ENCODE data around the gene PPY. TPM values are rescaled to one million over a fixed set of nuclear protein-coding genes. Genes with fewer than 3 reads are reported as not detected.
"Not testable (repeated sequence)": the region's sequence is repeated elsewhere in the genome, so short reads cannot be mapped to it uniquely, and the experiment has no call there.

The PPY gene
- total RNA-seq, 1 donor from 2014 or later = not detected

DNA sequence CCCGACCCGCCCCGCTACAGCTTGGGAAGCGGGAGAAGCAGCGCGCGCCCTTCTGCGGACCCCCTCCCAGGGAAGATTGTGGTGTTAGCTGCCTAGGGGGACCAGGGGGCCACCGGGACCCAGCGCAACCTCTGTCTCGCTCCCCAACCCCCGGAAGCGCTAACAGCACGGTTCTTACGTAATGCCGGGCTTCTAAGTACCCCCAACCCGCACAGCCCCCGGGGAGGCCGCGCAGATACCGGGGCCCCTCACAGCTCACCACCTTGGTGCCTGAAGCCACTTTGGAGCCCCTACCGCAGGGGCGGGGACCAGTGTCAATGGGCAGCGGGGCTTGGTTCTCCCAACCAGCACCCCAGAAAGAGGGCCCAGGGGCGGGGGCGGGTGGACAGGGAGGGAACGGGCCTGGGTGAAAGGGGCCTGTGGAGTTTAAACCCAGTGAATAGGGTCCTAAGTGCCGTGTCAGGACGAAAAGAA, 35.3 kb downstream of the PPY start:
- intact Hi-C loops (cut with micrococcal nuclease) = no loop called here

DNA sequence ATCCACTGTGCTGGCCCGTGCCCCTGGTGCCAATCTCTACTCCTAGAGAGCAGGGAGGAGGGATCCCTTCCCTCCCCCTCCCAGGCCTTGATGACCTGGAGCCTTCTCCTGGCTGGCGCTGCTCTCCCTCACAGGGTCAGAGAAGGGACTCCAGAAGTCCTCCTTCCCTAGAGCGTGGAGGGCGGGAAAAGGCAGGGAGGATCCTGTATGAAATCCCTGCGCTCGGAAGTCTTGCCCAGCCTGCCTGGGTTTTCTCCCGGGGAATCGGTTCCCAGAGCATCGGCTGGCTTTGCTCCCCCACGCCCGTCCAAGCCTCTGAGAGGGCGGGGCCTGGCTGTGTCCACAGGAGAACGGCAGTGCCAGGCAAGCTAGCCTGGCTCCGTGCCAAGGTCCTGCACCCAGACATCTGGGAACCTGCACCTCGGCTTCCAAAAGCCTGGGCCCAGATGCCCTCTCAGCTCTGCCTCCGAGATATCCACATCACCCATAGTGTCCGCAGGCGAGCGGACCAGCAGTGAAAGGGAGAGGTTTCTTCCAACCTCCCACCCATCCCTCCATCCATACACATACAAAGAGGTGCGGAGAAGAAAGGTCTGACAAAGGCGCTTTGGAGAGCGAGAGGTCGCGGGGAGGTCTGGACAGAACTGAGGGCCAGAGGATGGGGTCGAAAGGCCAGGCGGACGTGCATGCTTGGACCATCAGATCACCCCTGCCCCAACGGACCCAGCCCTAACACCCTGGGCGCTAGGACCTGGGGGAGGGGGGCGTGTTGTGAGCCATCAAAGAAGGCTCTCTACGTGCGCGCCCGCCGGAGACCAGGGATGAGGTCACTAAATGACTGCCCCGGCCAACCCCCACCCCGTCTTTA, 36.1 kb downstream of the PPY start:
- intact Hi-C loops (cut with micrococcal nuclease) = no loop called here

DNA sequence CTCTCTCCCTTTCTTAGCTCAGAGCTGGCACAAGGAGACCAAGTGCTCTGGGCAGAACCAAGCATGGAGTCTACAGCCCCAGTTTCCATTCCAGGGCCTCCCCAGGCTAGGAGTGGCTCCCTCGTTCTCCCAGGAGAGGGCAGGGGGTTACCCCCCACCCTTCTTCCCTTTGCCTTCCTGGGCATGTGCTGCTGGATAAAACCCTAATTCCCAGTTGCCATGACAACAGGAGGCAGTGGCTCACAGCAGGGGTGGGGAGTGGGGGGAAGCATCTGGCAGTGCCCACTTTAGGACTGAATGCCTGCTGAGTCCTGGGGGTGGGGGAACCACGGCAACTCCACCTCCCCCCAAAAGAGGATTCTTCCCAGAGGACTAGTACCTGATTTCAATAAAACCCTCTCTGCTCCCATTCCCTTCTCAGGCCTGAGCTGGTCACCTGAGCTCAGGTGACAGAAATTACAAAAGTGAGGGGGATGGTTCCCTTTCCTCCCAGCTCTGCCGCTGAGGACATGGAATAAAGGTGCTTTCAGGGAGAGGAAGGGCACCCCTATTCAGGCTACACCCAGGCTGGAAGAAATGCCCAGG, 36.8 kb downstream of the PPY start:
- intact Hi-C loops (cut with micrococcal nuclease) = no loop called here

DNA sequence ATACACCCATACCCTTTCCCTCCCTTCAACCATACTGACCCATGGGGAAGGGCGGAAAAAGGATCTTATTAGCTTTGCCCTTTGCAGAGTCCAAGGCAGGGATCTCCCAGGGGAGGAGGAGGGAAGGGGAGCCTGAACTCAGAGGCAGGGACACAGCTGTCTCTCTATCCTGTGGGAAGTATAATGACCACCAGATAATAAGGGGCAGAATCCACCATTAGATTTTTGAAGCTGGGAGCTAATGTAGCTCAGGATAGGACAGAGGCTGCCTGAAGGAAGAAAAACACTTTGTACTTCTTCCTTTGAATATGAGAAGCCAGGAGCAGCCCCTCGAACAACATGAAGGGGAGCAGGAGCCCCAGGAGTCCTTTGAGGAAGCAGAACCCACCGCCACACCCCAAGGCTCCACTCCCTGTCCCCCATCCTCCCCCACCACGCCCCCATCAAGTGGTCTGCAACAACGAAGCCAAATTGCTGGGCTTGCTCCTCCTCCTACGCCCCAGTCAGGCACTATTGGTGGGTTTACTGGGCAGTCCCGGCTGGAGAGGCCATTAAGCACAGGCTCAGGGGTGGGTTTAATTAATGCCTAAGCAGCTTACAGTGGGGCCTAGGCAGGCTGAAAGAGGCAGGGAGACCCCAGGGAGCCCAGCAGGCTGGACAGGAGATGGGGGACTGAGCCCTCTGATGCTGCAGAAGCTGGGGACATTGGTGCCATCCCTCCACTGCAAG, 40.3 kb downstream of the PPY start:
- intact Hi-C loops (cut with micrococcal nuclease) = no loop called here

DNA sequence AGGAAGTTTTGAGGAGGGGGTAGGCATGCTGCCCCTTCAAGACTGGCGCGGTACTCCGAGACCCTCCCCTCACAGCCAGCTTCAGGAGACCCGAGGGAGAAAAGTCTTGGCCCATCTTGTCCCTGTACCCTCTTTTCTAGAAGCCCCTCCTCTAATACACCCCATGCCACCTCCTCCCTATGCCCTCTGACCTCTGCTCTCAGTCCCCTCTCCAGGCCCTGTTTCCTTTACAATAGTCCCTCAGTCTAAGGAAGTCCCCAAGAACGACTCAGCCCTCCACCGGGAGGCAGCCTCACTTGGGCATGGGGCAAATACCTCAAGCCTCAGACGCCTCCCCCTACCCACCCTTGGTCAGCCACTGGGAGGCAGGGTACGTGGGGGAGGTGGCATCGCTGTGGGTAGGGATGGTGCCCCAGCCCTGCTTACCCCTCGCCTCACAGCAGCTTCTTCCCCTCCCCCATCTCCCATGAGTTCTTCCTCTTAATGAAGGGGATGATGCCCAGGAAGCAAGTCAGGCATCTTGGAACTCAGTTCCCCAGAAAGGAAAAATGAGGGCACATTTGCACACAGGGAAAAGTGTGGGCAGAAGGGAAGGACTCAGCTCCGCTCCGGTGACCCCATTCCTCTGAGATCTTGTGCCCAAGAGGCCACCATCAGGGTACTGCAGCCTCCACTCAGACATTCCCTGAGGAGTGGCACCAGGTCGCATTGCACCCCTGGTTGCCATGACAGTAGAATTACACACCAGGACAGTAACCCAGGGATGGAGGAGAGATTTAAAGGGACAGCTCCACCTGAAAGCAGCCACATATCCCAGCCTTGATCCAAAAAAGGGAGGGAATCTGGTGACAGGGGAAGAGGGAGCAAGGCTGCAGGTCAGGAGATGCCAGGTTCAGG, 41.2 kb downstream of the PPY start:
- intact Hi-C loops (cut with micrococcal nuclease) = no loop called here

GRCh38 chr17:43900183-43900857, 42.0 kb downstream of the PPY start:
- intact Hi-C loops (cut with micrococcal nuclease) = no loop called here

DNA sequence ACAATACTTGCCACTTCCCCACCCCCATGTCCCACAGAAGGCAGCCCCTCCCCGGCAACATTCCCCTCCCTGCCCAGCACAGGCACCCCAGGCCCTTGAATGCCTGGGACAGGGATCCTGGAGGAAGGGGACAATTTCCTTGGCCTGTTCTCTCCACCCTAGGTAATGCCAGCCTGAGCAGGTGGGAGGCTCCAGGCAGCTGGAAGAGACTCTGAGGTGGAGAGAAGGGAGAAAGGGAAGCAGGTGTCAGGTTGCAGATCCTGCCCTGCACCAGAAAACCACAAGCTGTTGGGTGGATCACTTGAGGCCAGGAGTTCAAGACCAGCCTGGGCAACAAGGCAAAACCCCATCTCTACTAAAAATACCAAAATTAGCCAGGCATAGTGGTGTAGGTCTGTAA, 43.8 kb downstream of the PPY start:
- intact Hi-C loops (cut with micrococcal nuclease) = no loop called here

DNA sequence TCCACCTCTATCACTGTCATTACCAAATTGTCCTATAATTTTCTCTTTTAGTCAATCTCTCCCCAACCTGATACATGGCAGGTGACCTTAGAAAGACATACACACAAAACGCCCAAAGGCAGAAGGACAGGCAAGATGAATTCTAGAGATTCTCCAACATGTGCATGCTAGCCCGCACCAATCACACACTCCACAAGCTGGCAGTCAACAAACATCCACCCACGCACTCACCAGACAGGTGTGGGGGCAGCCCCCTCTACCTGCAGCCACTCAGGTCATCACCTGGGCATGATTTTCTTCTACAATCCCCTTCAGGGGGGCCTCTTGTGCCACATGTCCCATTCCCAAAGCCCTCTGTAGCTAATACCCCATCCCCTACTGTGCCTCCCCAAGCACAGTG, 44.4 kb downstream of the PPY start:
- intact Hi-C loops (cut with micrococcal nuclease) = no loop called here

DNA sequence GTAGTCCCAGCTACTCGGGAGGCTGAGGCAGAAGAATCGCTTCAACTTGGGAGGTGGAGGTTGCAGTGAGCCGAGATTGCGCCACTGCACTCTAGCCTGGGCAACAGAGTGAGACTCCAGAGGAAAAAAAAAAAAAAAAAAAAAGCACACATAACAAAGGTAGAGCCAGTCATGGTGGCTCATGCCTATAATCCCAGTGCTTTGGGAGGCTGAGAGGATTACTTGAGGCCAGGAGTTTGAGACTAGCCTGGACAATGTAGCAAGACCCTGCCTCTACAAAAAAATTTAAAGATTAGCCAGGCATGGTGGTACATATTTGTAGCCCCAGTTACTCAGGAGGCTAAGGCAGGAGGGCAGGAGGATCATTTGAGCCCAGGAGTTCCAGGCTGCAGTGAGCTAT, 47.8 kb downstream of the PPY start:
- intact Hi-C loops (cut with micrococcal nuclease) = not testable (repeated sequence)

GRCh38 chr17:43892647-43892952, 49.7 kb downstream of the PPY start:
- intact Hi-C loops (cut with micrococcal nuclease) = no loop called here

GRCh38 chr17:43891851-43892646, 50.2 kb downstream of the PPY start:
- intact Hi-C loops (cut with micrococcal nuclease) = no loop called here

Other genes starting within 250 kb of the PPY start
- gene SOST, start 183.7 kb downstream of the PPY start, total RNA-seq = not detected in 2 replicates
- 4.6 and 5.2 TPM in 2 replicates for gene DUSP3, start 163.5 kb downstream of the PPY start, total RNA-seq
- not detected in 2 replicates for gene CFAP97D1, start 162.0 kb downstream of the PPY start, total RNA-seq
- gene MPP3, start 109.3 kb downstream of the PPY start, total RNA-seq = not detected in 2 replicates
- gene CD300LG, start 95.3 kb downstream of the PPY start, total RNA-seq = not detected in 2 replicates
- gene MPP2, start 34.9 kb downstream of the PPY start, total RNA-seq = 0.86 and 1.2 TPM in 2 replicates
- gene PYY, start 11.5 kb upstream of the PPY start, total RNA-seq = not detected in 2 replicates
- gene NAGS, start 62.1 kb upstream of the PPY start, total RNA-seq = 0.51 and 0.68 TPM in 2 replicates
- gene TMEM101, start 72.5 kb upstream of the PPY start, total RNA-seq = 31.8 and 33.6 TPM in 2 replicates
- 65.9 and 66.4 TPM in 2 replicates for gene LSM12, start 124.2 kb upstream of the PPY start, total RNA-seq
- 20.2 and 23.4 TPM in 2 replicates for gene G6PC3, start 128.3 kb upstream of the PPY start, total RNA-seq
- 13.5 and 15.0 TPM in 2 replicates for gene HDAC5, start 181.2 kb upstream of the PPY start, total RNA-seq
- gene HROB, start 199.5 kb upstream of the PPY start, total RNA-seq = 11.1 and 12.4 TPM in 2 replicates
- gene ASB16, start 228.2 kb upstream of the PPY start, total RNA-seq = 0.56 TPM in 1 of 2 replicates, not detected in the other
- 28.4 and 33.2 TPM in 2 replicates for gene TMUB2, start 244.5 kb upstream of the PPY start, total RNA-seq

Data from T-helper 1 cell treated with Interleukin-12 subunit alpha and Interleukin-12 subunit beta and Interleukin-4 antibody, amounts not matched to agents 30 ng/mL and 1 ng/mL, for 36 hours (primary cell).